Neural progenitor cell (in vitro differentiated cells): ENCODE data around the gene THRAP3. TPM values are rescaled to one million over a fixed set of nuclear protein-coding genes. Genes with fewer than 3 reads are reported as not detected.

Experiments
- DNase-seq: peaks from one replicate; pipeline ENCODE4 v3.0.0-alpha.2; 2016; ENCODE audit warnings: low spot score
- H2AFZ ChIP-seq: fragments of 200-600 bp; sonication (generic); replicated peaks from 2 replicates; pipeline ENCODE4 v1.6.1; 2016; ENCODE audit warnings: antibody characterized with exemption
- H3F3A ChIP-seq: fragments of 200-600 bp; sonication (generic); 2 replicates; pipeline ENCODE4 v1.6.1; 2016; ENCODE audit warnings: antibody characterized with exemption, low read depth
- H3K27ac ChIP-seq: fragments of 200-600 bp; sonication (generic); 2 replicates; pipeline ENCODE4 v1.5.1; 2016; ENCODE audit warnings: mild to moderate bottlenecking
- H3K27me3 ChIP-seq: fragments of 200-600 bp; sonication (generic); 2 replicates; pipeline ENCODE4 v1.6.1; 2016; ENCODE audit warnings: mild to moderate bottlenecking, moderate library complexity
- H3K36me3 ChIP-seq: fragments of 200-600 bp; sonication (generic); 2 replicates; pipeline ENCODE4 v1.5.1; 2016
- H3K4me1 ChIP-seq: fragments of 200-600 bp; sonication (generic); 2 replicates; pipeline ENCODE4 v1.6.1; 2016; ENCODE audit warnings: mixed run types
- H3K4me2 ChIP-seq: fragments of 200-600 bp; sonication (generic); 2 replicates; pipeline ENCODE4 v1.6.1; 2016
- H3K4me3 ChIP-seq: fragments of 200-600 bp; sonication (generic); 2 replicates; pipeline ENCODE4 v1.5.1; 2016
- H3K79me2 ChIP-seq: fragments of 200-600 bp; sonication (generic); 2 replicates; pipeline ENCODE4 v1.6.1; 2016; ENCODE audit warnings: low read depth
- H3K9ac ChIP-seq: fragments of 200-600 bp; sonication (generic); 2 replicates; pipeline ENCODE4 v1.6.1; 2016
- H3K9me3 ChIP-seq: fragments of 200-600 bp; sonication (generic); 2 replicates; pipeline ENCODE4 v1.5.1; 2016; ENCODE audit warnings: low read depth
- H4K20me1 ChIP-seq: fragments of 200-600 bp; sonication (generic); 2 replicates; pipeline ENCODE4 v1.6.1; 2016; ENCODE audit warnings: low read depth
- H3K27ac Mint-ChIP-seq: 3 replicates; pipeline ENCODE4 v1.8.0; 2021; ENCODE audit warnings: mixed read lengths
- H3K27me3 Mint-ChIP-seq: 2 replicates; pipeline ENCODE4 v1.8.0; 2022; ENCODE audit warnings: low read depth, mild to moderate bottlenecking, inconsistent platforms, moderate library complexity, mixed read lengths; ENCODE audit not compliant: insufficient read depth
- H3K36me3 Mint-ChIP-seq: 3 replicates; pipeline ENCODE4 v1.8.0; 2021; ENCODE audit warnings: mixed read lengths
- H3K4me1 Mint-ChIP-seq: 3 replicates; pipeline ENCODE4 v1.8.0; 2021; ENCODE audit warnings: mixed read lengths
- H3K4me3 Mint-ChIP-seq: 3 replicates; pipeline ENCODE4 v1.8.0; 2021; ENCODE audit warnings: mild to moderate bottlenecking, moderate library complexity, mixed read lengths
- H3K9me3 Mint-ChIP-seq: 3 replicates; pipeline ENCODE4 v1.8.0; 2020; ENCODE audit warnings: mixed read lengths
- EZH2 ChIP-seq: fragments of 200-600 bp; sonication (generic); IDR thresholded peaks from 2 replicates; pipeline ENCODE4 v1.6.1; 2017; ENCODE audit warnings: antibody characterized with exemption, mild to moderate bottlenecking, moderate library complexity
- EZH2phosphoT487 ChIP-seq: fragments of 200-600 bp; sonication (generic); IDR thresholded peaks from 2 replicates; pipeline ENCODE4 v1.6.1; 2017; ENCODE audit warnings: antibody characterized with exemption
- total RNA-seq: library from RNA; depleted of rRNA; stranded (reverse); fragments of >200 nt; gene quantifications from 2 replicates; pipeline ENCODE4 v1.2.3, GENCODE V29; 2015; ENCODE audit warnings: low replicate concordance
- TF ChIP-seq, protein P1 (sequence below): fragments of 200-600 bp; sonication (generic); IDR thresholded peaks from 2 replicates; pipeline ENCODE4 v1.5.1; 2017; ENCODE audit warnings: antibody characterized with exemption, mild to moderate bottlenecking

Gene THRAP3
- total RNA-seq, 1 donor from 2014 or later, result 138 TPM

DNA sequence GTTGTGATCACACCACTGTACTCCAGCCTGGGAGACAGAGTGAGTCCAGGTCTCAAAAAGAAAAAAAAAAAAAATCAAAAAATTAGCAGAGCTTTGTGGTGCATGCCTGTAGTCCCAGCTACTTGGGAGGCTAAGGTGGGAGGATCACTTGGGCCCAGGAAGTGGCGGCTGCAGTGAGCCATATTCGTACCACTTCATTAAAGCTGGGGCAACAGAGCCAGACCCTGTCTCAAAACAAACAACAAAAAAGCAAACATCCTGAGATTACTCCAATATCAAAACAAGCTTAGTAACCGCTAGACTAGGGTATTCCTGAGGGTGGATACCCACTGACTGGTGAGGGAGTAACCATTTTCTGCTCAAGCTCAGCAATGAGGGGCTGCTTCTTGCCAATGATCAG is 12.9 kb upstream of the THRAP3 start:
- Histone ChIP-seq H4K20me1 (no peaks in the 10 kb centered on the region), H2AFZ (no peak overlapping the region), H3K4me2 (no peak overlapping the region), H3K4me1 (peaks cover 2% of the 10 kb centered on the region), H3K27ac (no peak overlapping the region), H3K27me3 (no peaks in the 10 kb centered on the region), H3K36me3 (no peaks in the 10 kb centered on the region), H3K4me3 (no peak overlapping the region), H3K9ac (no peak overlapping the region), H3F3A (no peaks in the 10 kb centered on the region), H3K79me2 (no peaks in the 10 kb centered on the region), H3K9me3 (no peaks in the 10 kb centered on the region)
- DNase-seq, result no peak
- TF ChIP-seq, protein P1, sequence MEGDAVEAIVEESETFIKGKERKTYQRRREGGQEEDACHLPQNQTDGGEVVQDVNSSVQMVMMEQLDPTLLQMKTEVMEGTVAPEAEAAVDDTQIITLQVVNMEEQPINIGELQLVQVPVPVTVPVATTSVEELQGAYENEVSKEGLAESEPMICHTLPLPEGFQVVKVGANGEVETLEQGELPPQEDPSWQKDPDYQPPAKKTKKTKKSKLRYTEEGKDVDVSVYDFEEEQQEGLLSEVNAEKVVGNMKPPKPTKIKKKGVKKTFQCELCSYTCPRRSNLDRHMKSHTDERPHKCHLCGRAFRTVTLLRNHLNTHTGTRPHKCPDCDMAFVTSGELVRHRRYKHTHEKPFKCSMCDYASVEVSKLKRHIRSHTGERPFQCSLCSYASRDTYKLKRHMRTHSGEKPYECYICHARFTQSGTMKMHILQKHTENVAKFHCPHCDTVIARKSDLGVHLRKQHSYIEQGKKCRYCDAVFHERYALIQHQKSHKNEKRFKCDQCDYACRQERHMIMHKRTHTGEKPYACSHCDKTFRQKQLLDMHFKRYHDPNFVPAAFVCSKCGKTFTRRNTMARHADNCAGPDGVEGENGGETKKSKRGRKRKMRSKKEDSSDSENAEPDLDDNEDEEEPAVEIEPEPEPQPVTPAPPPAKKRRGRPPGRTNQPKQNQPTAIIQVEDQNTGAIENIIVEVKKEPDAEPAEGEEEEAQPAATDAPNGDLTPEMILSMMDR, result no peak
- TF ChIP-seq EZH2, result no peak
- no peak for TF ChIP-seq EZH2phosphoT487
- Mint-ChIP-seq H3K4me3 (no peak overlapping the region), H3K9me3 (no peaks in the 10 kb centered on the region), H3K27ac (no peak overlapping the region), H3K36me3 (no peaks in the 10 kb centered on the region), H3K4me1 (peaks cover 8% of the 10 kb centered on the region), H3K27me3 (no peaks in the 10 kb centered on the region)

DNA sequence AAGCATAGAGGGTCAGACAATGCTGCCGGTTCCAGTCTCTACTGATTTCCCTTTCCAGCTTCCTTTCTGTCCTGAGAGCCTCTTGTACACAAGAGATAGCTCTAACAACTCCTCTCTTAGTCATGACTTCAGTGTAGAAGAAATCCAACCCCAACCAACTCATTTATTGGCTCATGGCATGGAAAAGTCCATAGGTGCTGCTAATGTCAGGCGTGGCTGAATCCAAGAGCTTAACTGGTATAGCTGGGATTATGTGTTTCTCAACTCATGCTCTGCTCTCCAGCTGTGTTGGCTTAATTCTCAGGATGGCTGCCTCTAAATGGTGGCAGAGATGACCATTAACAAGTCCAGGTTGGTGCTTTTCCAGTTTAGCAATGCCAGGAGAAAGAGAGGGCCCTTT is 12.4 kb upstream of the THRAP3 start:
- Histone ChIP-seq H3K9ac (no peak overlapping the region), H3K4me3 (no peak overlapping the region), H3K27me3 (no peaks in the 10 kb centered on the region), H3K27ac (no peak overlapping the region), H3K4me2 (no peak overlapping the region), H3K36me3 (no peaks in the 10 kb centered on the region), H2AFZ (no peak overlapping the region), H3K79me2 (no peaks in the 10 kb centered on the region), H3K9me3 (no peaks in the 10 kb centered on the region), H3F3A (no peaks in the 10 kb centered on the region), H4K20me1 (no peaks in the 10 kb centered on the region), H3K4me1 (peaks cover 2% of the 10 kb centered on the region)
- no peak overlapping the region for H3K4me3 Mint-ChIP-seq
- TF ChIP-seq EZH2phosphoT487 (no peak), EZH2 (no peak)
- TF ChIP-seq, protein P1, result no peak
- H3K27me3 Mint-ChIP-seq, result no peaks in the 10 kb centered on the region
- H3K9me3 Mint-ChIP-seq, result no peaks in the 10 kb centered on the region
- H3K36me3 Mint-ChIP-seq, result no peaks in the 10 kb centered on the region
- peaks cover 6% of the 10 kb centered on the region for H3K4me1 Mint-ChIP-seq
- DNase-seq, result no peak
- H3K27ac Mint-ChIP-seq, result no peak overlapping the region

DNA sequence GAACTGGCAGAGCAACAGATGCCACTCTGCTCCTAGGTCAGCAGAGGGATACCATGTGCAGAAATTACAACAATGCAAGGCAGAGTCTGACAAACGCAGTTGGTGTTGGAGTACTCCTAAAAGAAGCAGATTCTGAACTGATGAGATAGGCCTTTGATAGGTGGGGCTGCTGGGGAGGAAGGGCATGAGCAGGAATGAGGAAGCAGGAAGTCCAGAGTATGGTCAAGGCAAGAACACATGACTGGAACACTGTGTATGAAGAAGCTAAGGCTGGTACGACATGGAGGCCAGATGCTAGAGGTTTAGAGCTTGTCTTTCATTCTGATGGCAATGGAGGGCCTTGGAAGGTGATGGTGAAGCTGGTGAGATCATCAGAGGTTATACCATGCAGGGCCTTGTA is 11.5 kb upstream of the THRAP3 start:
- H3K9me3 Mint-ChIP-seq, result no peaks in the 10 kb centered on the region

More for the DNA sequence above, 11.5 kb upstream of the THRAP3 start:
- no peak overlapping the region for H3K4me3 ChIP-seq
- H3K27ac ChIP-seq, result no peak overlapping the region
- no peaks in the 10 kb centered on the region for H3K36me3 ChIP-seq
- no peak overlapping the region for H3K4me2 ChIP-seq
- H3K27me3 Mint-ChIP-seq, result no peaks in the 10 kb centered on the region
- H3K4me1 Mint-ChIP-seq, result no peaks in the 10 kb centered on the region
- H4K20me1 ChIP-seq, result no peaks in the 10 kb centered on the region
- H3K9ac ChIP-seq, result no peak overlapping the region
- H3K79me2 ChIP-seq, result no peaks in the 10 kb centered on the region
- H3F3A ChIP-seq, result peaks cover 3% of the 10 kb centered on the region
- no peaks in the 10 kb centered on the region for H3K4me1 ChIP-seq
- H3K4me3 Mint-ChIP-seq, result no peak overlapping the region
- no peaks in the 10 kb centered on the region for H3K36me3 Mint-ChIP-seq
- TF ChIP-seq EZH2phosphoT487 (no peak), EZH2 (no peak)
- TF ChIP-seq, protein P1, result no peak
- H3K9me3 ChIP-seq, result no peaks in the 10 kb centered on the region
- H3K27me3 ChIP-seq, result no peaks in the 10 kb centered on the region
- no peak for DNase-seq
- H2AFZ ChIP-seq, result no peak overlapping the region
- H3K27ac Mint-ChIP-seq, result no peak overlapping the region
